NCI-H82 (cell line): ENCODE measurements around the gene SACM1L.
"Not testable (repeated sequence)": the region's sequence is repeated elsewhere in the genome, so short reads cannot be mapped to it uniquely, and the experiment has no call there.

Experiments used
- DNase-seq: peaks from one replicate; lab custom pipeline; 2025; lab: John Stamatoyannopoulos, UW

SACM1L gene

GRCh38 chr3:45666757-45667431, 22.3 kb upstream of the SACM1L start:
- DNase-seq, result no peak

DNA sequence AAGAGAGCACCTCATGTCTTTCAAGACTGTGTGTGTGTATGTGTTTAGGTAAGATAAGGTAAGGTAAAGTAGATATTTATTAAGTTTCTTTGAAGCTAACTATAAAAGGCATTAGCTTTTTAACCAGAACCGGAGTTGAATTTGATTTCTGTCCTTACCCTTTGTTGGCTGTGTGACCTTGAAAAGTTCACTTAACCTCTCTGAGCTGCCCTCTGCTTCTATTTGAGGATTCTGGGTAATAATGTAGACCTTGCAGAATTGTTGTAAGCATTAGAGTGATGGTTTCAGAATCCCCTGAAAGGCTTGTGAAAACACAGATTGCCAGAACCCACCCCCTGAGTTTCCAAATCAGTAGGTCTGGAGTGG, 21.6 kb upstream of the SACM1L start:
- DNase-seq, result no peak

DNA sequence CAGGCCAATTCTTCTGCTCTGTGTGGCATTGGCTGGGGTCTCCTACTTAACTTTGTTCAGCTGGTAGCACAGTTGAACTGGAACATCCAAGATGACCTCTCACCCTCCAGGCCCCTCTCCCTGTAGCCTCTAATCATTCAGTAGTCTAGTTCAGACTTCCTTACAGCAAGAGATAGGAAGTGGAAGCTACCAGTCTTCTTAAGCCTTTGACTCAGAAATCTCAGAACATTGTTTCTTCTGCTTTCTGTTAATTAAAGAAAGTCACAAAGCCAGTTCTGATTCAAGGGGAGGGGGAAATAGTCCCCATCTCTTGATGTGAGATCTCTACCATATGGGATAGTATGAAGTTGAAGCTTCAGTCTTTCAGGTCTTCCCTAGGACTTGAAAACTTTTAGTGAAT, 18.8 kb upstream of the SACM1L start:
- DNase-seq, result no peak

DNA sequence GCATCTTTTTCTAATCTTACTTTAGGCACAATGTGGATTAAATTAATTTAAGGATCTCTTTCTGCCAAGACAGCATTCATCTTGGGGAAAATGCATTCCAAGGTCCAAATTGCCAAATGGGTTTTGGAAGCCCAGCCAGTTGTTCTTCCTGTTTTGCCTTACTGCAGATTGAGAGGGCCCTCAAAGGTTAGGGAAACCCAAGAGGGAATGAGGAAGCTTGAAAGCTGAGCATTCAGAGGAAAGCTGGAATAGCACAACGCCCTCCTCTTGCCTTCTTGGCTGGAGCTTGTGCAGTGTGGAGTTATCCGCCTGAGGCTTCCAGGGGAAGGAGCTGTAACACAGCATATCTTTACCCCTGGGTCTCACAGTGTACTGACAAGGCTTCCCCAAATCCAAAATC, 18.2 kb upstream of the SACM1L start:
- DNase-seq, result no peak

- no peak for DNase-seq
Measured at GRCh38 chr3:45673273-45673672, 15.9 kb upstream of the SACM1L start.

GRCh38 chr3:45676325-45677032, 12.7 kb upstream of the SACM1L start:
- DNase-seq, result no peak

DNA sequence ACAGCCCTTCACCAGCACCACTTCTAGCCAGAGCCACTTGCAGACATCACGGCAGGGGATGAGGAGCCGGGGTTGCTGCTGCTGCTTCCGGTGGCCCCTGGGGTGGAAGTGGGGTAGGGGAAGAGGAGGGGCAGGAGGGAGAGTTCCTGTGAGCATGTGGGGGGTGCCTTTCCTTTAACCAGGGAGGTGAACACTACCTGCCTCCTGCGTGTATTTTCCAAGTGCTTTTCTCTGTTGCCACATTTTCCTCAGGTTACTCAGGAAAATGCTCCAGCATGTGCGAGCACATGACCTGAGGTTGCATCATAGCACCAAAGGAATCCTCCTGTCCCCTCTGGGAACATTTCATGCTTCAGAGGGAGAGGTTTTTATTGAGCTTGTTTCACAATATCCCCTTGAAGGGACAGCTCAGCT, 12.2 kb upstream of the SACM1L start:
- no peak for DNase-seq

DNA sequence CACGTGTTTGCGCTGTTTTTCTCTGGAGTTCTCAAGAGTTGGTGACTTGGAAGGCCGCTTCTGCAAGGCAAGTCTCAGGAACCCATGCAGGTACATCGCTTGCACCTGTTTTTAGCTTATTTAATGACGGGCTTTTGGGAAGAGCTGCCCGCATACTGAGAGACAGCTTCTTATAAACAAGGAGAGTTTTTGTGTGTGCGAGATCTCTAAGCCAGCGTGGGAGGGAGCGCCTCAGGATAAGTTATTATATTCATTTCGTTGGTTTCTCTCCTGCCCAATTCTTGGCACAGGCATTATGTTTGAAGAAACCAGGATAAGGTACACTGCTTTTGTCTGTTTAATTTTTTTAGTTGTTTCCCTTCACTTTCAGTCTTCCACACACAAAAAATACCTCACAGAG, 11.4 kb upstream of the SACM1L start:
- DNase-seq, result no peak

DNA sequence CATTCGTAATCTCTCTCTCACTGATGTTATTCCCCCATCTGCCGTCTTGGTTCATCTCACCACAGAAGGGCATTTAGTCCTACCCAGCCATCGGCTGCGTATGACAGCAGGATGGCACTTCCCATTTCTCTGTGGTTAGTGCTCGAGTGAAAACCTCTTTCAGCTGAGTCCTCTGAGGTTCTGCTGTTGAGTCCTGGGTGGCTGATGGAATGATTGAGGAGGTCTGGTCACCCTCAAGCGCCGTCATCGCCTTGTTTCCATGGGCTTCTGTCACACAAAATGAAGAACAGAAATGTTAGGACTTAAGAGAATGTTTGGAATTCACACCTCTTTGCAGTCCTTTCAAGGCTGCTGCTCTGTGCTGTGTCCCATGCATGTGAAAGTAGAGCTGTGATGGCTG, 9.4 kb upstream of the SACM1L start:
- no peak for DNase-seq

DNA sequence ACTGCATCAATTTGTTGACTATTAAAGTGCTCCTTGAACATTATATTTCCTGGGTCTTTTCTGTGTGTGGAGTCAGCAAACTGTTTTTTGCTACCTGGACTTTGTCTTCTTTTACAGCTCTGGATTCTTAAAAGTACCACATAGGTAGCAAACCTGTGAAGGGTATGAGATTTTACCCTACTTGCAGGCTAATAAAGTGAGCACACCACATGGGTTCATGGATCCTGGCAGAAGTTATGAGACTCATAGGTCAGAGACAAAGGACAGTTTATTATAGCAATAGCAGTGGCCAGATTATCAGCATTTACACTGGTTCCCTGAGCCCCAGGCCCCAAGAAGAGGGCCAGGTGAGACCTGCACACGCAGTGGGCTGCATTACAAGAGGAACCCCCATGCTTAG, 8.0 kb upstream of the SACM1L start:
- no peak for DNase-seq

DNA sequence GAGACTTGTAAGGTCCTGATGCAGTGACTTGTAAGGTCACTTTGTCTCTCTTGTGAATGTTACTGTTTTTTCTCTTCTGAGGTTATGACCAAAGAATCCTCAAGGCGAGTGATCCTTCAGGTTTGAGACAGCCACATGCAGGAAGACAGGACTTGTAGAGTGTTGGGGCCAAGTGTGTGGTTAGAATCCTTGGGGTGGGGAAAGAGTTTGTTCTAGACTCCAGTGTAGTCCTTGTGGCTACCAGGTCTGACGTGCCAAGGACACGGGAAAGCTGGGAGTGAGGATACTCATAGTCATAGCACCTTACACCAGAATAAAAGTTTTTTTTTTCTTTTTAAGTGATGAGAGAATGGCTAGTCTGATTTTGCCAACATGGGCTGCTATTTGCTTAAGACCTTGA, 7.3 kb upstream of the SACM1L start:
- no peak for DNase-seq

DNA sequence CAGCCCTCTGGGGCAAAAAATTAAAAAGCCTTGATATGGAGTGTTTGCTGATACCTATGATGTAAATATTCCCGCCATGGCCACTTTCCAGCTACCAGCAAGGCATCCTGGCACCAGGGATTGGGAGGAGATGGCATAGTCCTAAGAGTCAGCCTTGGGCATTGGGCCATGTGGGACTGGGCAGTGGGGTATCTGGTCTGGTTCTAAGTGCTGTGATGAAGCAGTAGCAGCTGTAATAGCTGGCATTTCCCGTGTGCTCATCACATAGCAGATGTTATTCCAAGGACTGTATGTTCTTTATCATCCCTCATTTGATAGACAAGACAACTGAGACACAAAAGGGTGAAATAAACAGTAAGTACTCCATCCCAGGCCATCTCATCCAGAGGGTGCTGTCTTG, 6.9 kb upstream of the SACM1L start:
- no peak for DNase-seq

DNA sequence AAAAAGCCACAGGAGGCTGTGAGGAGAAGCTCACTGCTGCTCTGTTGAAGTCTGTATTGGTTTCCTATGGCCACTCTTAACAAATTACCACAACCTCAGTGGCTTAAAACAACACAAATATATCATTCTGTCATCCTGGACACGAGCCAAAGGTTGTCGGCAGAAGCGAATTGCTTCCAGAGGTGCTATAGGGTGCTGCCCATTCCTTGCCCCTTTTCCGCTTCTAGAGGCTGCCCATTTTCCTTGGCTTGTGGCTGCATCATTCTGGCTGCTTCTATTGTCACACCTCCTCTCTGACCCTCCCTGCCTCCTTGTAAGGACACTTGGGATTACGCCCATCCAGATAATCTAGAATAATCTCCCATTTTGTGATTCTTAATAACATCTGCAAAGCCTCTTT, 6.4 kb upstream of the SACM1L start:
- no peak for DNase-seq

DNA sequence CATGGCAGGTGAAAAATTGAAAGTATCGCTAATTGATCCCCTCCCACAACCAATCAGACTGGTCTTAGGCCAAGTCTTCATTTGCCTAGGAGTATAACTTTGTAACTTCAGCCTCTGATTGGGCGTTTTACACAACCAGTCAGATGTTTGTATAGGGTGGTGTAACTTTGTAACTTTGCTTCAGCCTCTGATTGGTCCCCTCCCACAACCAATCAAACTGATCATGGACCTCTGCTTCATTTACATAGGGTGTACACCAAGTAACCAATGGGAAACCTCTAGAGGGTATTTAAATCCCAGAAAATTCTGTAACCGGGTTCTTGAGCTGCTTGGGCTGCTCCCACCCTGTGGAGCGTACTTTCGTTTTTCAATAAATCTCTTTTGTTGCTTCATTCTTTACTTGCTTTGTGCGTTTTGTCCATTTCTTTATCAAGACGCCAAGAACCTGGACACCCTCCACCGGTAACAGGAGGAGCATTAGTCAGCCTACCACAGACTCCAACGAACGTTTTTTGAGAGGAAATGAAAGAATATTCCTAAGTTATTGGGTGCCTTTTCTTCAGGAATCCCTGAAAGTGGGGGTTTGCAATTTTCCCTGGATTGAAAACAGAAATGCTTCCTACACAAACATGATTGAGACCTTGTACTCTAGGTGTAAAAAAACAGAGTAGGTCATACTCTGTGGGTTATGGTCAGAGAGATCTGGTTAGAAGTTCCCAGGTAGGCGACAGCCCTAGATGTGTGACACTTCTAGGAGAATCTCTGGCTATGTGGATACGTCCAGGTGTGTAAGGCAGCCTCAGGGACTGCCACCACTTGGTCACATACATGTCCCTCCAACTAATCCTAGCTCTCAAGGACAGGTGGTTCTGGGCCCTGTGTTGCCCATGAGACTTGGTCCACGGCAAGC, 5.5 kb upstream of the SACM1L start:
- DNase-seq, result no peak

GRCh38 chr3:45684327-45684892, 4.8 kb upstream of the SACM1L start:
- DNase-seq, result no peak

GRCh38 chr3:45685722-45686121, 3.5 kb upstream of the SACM1L start:
- not testable (repeated sequence) for DNase-seq

DNA sequence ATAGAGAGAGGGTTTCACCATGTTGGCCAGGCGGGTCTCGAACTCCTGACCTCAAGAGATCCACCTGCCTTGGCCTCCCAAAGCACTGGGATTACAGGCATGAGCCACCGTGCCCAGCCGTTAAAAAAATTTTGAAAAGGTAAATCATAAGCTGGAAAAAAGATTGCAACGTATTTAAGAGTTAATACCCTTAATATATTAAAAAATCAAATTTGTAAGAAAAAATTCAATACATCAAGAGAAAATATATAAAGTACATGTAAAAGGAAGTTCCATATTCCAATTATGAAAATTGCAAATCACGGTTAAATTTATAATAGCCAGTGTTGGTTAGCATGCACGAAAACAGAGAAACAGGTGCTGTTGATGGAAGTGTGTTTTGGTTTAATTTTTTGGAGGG, 2.3 kb upstream of the SACM1L start:
- DNase-seq, result no peak

GRCh38 chr3:45687828-45688193, 1.4 kb upstream of the SACM1L start:
- DNase-seq, result no peak

DNA sequence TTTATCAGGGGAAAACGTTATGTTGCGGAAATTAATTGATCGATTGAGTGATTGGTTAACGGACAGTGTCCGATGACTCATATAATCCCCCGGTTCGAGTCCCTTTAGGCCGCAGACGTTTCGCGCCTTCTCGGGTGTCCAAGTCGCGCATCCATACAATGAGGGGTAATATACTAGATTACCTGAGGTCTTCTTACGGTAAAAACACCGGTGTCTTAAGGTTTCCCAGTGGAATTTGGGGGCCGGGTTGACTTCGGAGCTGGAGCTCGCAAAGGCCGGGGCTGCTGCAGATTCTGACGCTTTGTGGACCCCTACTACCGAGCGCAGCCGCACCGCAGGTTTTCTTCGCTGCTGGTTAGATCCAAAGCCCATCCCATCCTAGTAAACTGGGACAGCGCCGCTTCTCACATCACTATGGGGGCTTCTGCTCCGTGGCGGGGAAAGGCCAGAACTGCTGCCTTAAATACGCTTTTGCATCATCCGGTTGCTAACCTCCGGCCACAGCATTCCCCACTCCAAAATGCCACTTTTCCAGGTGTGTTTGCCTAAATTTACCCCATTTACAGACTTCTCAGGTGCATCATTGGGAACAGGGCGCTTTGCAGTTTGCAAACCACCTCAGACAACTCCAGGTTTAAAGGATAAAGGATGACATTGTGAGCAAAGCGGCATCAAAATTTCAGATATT, 858 bp upstream of the SACM1L start:
- peak; percentile 86 for DNase-seq

DNA sequence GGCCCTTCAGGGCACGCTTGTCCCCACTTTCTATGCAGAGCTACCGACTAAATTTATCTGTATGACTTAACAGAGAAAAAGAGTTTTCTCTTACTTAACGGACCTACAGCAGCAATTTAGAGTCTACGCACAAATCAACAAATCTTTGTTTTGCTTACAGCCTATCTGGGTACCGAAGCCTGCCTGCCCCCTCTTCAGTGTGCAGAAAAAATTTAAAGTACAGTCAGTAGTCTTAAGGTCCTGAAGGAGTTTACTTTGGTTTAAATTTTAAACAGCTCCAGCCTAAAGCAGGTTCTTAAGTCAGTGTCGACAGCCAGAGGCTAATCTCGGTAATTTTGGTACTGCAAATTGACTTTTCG, 570 bp downstream of the SACM1L start:
- no peak for DNase-seq

GRCh38 chr3:45690336-45691035, 1.3 kb downstream of the SACM1L start:
- DNase-seq, result peak; percentile 91

- DNase-seq, result no peak
Measured at GRCh38 chr3:45691842-45692241, 2.6 kb downstream of the SACM1L start.
